ENCODE data around the gene SHLD3. TPM values are rescaled to one million over a fixed set of nuclear protein-coding genes. Genes with fewer than 3 reads are reported as not detected.
"Not testable (repeated sequence)": the region's sequence is repeated elsewhere in the genome, so short reads cannot be mapped to it uniquely, and the experiment has no call there.

Gene SHLD3
- total RNA-seq, 1 donor from 2014 or later: 3.8 TPM

DNA sequence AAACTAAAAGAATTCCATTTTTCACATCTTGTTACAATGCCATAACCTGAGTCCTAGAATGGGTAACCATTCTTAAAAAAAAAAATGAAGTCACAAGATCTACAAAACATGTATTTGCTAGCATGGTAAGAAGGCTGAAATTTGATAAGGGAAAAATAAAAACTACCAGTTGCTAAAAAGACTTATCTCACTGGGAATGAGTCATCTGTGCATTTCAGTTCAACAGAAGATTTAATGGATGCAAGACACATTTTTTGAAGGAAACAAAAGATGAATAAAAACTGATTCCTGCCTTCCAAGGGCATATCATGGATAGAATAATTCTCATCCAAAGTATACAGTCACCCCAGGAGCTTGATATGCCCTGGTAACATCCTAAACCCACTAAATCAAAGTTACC lies 49.9 kb downstream of the SHLD3 start:
- DNase-seq (ENCODE audit: extremely low spot score, unreplicated experiment): no peak
- Mint-ChIP-seq H3K27me3 (ENCODE audit: unreplicated experiment) (no peaks in the 10 kb centered on the region), H3K27ac (ENCODE audit: unreplicated experiment) (no peak overlapping the region), H3K4me1 (ENCODE audit: unreplicated experiment) (no peaks in the 10 kb centered on the region), H3K36me3 (ENCODE audit: unreplicated experiment) (peaks cover 42% of the 10 kb centered on the region), H3K9me3 (ENCODE audit: unreplicated experiment) (no peaks in the 10 kb centered on the region), H3K4me3 (ENCODE audit: unreplicated experiment) (no peak overlapping the region)
- TF ChIP-seq, protein P1, sequence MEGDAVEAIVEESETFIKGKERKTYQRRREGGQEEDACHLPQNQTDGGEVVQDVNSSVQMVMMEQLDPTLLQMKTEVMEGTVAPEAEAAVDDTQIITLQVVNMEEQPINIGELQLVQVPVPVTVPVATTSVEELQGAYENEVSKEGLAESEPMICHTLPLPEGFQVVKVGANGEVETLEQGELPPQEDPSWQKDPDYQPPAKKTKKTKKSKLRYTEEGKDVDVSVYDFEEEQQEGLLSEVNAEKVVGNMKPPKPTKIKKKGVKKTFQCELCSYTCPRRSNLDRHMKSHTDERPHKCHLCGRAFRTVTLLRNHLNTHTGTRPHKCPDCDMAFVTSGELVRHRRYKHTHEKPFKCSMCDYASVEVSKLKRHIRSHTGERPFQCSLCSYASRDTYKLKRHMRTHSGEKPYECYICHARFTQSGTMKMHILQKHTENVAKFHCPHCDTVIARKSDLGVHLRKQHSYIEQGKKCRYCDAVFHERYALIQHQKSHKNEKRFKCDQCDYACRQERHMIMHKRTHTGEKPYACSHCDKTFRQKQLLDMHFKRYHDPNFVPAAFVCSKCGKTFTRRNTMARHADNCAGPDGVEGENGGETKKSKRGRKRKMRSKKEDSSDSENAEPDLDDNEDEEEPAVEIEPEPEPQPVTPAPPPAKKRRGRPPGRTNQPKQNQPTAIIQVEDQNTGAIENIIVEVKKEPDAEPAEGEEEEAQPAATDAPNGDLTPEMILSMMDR (IDR thresholded peaks at IDR 0.05): no peak

DNA sequence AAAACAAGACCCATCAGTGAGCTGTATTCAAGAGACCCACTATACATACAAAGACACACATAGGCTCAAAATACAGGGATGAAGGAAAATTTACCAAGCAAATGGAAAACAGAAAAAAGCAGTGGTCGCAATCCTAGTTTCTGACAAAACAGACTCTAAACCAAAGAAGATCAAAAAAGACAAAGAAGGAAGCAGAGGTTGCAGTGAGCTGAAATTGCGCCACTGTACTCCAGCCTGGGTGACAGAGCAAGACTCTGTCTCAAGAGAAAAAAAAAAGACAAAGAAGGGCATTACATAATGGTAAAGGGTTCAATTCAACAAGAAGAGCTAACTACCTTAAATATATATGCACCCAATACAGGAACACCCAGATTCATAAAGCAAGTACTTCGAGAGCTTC lies 51.2 kb downstream of the SHLD3 start:
- H3K9me3 Mint-ChIP-seq (ENCODE audit: unreplicated experiment); H3K4me3 Mint-ChIP-seq (ENCODE audit: unreplicated experiment); DNase-seq (ENCODE audit: extremely low spot score, unreplicated experiment); H3K27ac Mint-ChIP-seq (ENCODE audit: unreplicated experiment); H3K4me1 Mint-ChIP-seq (ENCODE audit: unreplicated experiment); H3K27me3 Mint-ChIP-seq (ENCODE audit: unreplicated experiment): not testable (repeated sequence)
- peaks cover 48% of the 10 kb centered on the region for H3K36me3 Mint-ChIP-seq (ENCODE audit: unreplicated experiment)

Other genes with a start within 250 kb of the SHLD3 start
- gene ADAMTS6, start 143.1 kb upstream of the SHLD3 start, total RNA-seq: 4.7 and 6.6 TPM in 2 replicates
- gene CENPK, start 61.9 kb upstream of the SHLD3 start, total RNA-seq: 11.3 TPM in 2 replicates
- 28.6 and 33.2 TPM in 2 replicates for gene PPWD1, start 61.7 kb upstream of the SHLD3 start, total RNA-seq
- 20.9 and 21.5 TPM in 2 replicates for gene TRIM23, start 694 bp upstream of the SHLD3 start, total RNA-seq
- 17.9 and 20.9 TPM in 2 replicates for gene TRAPPC13, start within 50 bp of the SHLD3 start, total RNA-seq
- 18.2 and 18.8 TPM in 2 replicates for gene SGTB, start 97.1 kb downstream of the SHLD3 start, total RNA-seq
- 40.3 and 42.7 TPM in 2 replicates for gene NLN, start 97.2 kb downstream of the SHLD3 start, total RNA-seq

Data from osteocyte (in vitro differentiated cells).